Mucosa of rectum (tissue), 2 donors: ENCODE results near the gene TAF7.
A peak's percentile ranks its signal among the peaks of the same experiment; 100 is the strongest.
"Not testable (repeated sequence)": the region's sequence is repeated elsewhere in the genome, so short reads cannot be mapped to it uniquely, and the experiment has no call there.

ENCODE experiments used
- H3K27ac ChIP-seq, 2 donors: one replicate each; pipeline ENCODE4 v1.7.0; 2013; ENCODE audit warnings: inconsistent platforms in 2 of 2, low read depth in 2 of 2, low read length in 2 of 2
- H3K27me3 ChIP-seq, 2 donors: one replicate each; pipeline ENCODE4 v1.7.0; 2013; ENCODE audit warnings: low read length in 2 of 2; ENCODE audit not compliant: control insufficient read depth in 2 of 2, insufficient read depth in 2 of 2
- H3K36me3 ChIP-seq, 2 donors: one replicate each; pipeline ENCODE4 v1.7.0; 2013; ENCODE audit warnings: low read length in 2 of 2; ENCODE audit not compliant: control insufficient read depth in 2 of 2, insufficient read depth in 2 of 2
- H3K4me1 ChIP-seq, 2 donors: one replicate each; pipeline ENCODE4 v1.7.0; 2013; ENCODE audit warnings: low read length in 2 of 2, mild to moderate bottlenecking in 1 of 2; ENCODE audit not compliant: control insufficient read depth in 2 of 2, insufficient read depth in 2 of 2
- H3K4me3 ChIP-seq, 2 donors: one replicate each; pipeline ENCODE4 v1.7.0; 2013; ENCODE audit warnings: low read length in 2 of 2
- H3K9ac ChIP-seq, 2 donors: one replicate each; pipeline ENCODE4 v1.7.0; 2013; ENCODE audit warnings: low read length in 2 of 2, low read depth in 1 of 2, mild to moderate bottlenecking in 1 of 2
- H3K9me3 ChIP-seq, 2 donors: one replicate each; pipeline ENCODE4 v1.7.0; 2013; ENCODE audit warnings: low read length in 2 of 2; ENCODE audit not compliant: control insufficient read depth in 2 of 2
- donor health status: healthy.
- donor health status: Normal muscosa, but diverticular disease.

Gene TAF7

DNA sequence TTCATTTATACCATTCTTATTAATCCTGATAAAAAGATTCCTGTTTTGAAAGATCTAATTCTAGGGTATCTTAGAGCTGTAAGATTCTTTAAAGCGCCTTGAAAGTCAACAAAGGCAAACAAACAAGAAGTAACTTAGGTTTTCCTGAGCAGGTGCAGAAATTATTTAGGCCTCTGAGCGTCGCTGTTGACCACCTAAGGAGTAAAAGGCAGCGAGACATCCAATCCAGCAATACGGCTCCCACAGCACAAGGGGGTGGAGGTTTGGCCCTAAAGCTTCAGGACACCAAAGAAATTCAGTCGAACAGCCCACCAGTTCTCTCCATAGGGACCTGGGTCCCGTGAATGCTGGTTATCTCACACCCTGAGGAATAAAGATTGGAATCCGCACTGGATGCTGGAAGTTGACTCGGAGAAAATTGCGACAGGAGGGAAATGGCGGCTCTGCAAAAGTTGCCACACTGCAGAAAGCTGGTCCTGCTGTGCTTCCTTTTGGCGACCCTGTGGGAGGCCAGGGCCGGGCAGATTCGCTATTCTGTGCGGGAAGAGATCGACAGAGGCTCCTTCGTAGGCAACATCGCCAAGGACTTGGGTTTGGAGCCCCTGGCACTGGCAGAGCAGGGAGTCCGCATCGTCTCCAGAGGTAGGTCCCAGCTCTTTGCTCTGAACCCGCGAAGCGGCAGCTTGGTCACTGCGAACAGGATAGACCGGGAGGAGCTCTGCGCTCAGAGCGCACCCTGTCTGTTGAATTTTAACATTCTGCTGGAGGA, 18.1 kb upstream of the TAF7 start, which contains the start of gene PCDHGA2:
Gene PCDHGA2 (plus strand): TSS at position 223 of the 769 bp plus-strand sequence.
- Histone ChIP-seq H3K4me3 (peak within 1 kb of the TSS; percentile 10 to 39), H3K27ac (no peak within 1 kb of the TSS), H3K9me3 (peaks cover 19 to 22% of the 10 kb centered on the region in 2 donors)

DNA sequence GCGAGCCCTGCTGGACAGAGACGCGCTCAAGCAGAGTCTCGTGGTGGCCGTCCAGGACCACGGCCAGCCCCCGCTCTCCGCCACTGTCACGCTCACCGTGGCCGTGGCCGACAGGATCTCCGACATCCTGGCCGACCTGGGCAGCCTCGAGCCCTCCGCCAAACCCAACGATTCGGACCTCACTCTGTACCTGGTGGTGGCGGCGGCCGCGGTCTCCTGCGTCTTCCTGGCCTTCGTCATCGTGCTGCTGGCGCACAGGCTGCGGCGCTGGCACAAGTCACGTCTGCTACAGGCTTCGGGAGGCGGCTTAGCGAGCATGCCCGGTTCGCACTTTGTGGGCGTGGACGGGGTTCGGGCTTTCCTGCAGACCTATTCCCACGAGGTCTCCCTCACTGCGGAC, 12.0 kb upstream of the TAF7 start:
- peaks cover 10 to 20% of the 10 kb centered on the region in 2 donors for H3K9me3 ChIP-seq
- not testable (repeated sequence) for H3K9ac ChIP-seq, H3K36me3 ChIP-seq, H3K4me3 ChIP-seq, H3K4me1 ChIP-seq, H3K27ac ChIP-seq, H3K27me3 ChIP-seq

More for the DNA sequence above, 18.1 kb upstream of the TAF7 start, which contains the start of gene PCDHGA2:
- H3K9ac ChIP-seq: no peak within 1 kb of the TSS
- H3K4me1 ChIP-seq: no peaks in the 10 kb centered on the region
- H3K27me3 ChIP-seq: no peaks in the 10 kb centered on the region
- H3K36me3 ChIP-seq: no peaks in the 10 kb centered on the region

DNA sequence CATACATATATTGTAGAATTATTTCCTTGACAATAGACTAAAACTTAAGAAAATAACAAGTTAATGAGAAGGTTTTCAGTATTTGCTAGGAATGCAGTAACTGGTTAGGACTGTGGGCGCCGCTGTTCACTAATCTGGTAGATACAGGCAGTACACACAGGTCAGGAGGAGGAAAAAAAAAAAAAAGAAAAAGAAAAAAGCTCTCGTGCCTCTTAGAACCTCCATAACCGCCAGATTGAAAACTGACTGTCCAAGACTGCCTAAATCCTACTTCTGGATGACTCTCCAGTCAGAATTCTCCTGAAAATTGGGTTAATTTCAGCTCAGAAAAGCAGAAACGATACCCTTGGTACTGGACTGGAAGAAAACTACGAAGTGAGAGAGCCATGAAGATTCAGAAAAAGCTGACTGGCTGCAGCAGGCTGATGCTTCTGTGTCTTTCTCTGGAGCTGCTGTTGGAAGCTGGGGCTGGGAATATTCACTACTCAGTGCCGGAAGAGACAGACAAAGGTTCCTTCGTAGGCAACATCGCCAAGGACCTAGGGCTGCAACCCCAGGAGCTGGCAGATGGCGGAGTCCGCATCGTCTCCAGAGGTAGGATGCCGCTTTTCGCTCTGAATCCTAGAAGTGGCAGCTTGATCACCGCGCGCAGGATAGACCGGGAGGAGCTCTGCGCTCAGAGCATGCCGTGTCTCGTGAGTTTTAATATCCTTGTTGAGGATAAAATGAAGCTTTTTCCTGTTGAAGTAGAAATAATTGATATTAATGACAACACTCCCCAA, 9.9 kb upstream of the TAF7 start, which contains the start of gene PCDHGA1:
Gene PCDHGA1 (plus strand): TSS at position 216 of the 782 bp plus-strand sequence.
- no peaks in the 10 kb centered on the region for H3K4me1 ChIP-seq
- peak within 1 kb of the TSS in 1 of 2 donors; percentile 46 for H3K4me3 ChIP-seq
- H3K36me3 ChIP-seq: no peaks in the 10 kb centered on the region
- no peak within 1 kb of the TSS for H3K9ac ChIP-seq
- no peaks in the 10 kb centered on the region for H3K27me3 ChIP-seq
- no peak within 1 kb of the TSS for H3K27ac ChIP-seq
- H3K9me3 ChIP-seq: peaks cover 10 to 20% of the 10 kb centered on the region in 2 donors

DNA sequence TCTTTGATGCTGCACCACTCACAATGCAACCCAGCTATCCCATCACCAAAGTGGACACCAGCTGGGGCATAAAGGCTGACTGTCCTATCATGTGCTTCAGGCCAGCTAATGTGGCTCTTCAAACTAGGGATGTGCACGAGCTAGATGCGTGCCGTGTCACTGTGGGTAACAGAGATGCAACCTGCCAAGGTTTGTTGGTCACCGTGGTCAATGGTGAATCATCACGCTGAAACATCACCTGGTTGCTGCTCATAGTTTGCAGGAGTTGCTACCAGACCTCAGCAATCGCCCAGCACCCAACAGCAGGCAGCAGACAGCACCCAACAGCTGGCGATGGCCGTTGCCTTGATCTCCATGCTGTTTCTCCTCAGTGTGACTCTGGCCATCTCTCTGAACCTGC, 7.6 kb upstream of the TAF7 start:
- Histone ChIP-seq H3K4me1 (no peaks in the 10 kb centered on the region), H3K4me3 (no peak overlapping the region), H3K27ac (no peak overlapping the region), H3K9ac (no peak overlapping the region), H3K27me3 (no peaks in the 10 kb centered on the region), H3K36me3 (no peaks in the 10 kb centered on the region), H3K9me3 (peaks cover 10 to 20% of the 10 kb centered on the region in 2 donors)

DNA sequence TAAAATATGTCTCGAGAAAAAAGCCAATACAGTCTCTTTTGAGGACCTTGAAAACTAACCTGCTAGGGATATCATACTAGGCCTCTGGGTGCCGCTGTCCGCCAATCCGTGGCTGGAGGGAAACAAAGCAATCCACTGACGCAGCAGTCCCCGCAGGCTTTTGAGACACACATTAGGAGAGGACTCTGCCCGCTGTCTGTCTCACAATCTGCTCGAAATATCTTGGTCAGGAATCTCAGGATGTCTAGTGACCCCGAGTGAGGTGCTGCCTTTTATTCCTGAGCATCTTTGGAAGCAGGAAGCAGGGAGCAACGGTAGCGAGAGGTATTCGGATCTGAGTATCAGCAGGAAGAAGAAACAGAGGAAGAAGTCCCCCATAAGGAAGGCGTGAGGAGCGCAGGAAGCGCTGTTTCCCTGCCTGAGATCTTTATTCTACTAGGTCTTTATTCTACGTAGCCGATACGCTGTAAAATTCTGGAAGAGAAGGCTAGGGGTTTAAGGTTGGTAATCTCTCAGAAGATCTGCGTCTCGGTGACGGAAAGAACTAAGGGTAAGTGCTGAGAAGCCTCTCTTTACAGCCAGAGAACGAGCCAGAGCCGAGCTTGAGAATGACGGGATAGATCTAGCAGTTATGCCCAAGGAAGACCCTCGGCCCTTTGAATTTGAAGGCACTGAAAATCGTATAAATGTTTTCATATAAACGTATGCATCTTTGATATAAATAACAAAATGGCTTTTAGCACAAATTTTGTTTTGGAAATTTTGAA, 5.7 kb upstream of the TAF7 start:
- H3K9ac ChIP-seq: peak overlapping the region; percentile 36 to 48
- H3K27me3 ChIP-seq: no peaks in the 10 kb centered on the region
- peak overlapping the region; percentile 67 to 72 for H3K4me3 ChIP-seq
- H3K9me3 ChIP-seq: peaks cover 17% of the 10 kb centered on the region in 2 donors
- H3K4me1 ChIP-seq: no peaks in the 10 kb centered on the region
- H3K36me3 ChIP-seq: no peaks in the 10 kb centered on the region
- H3K27ac ChIP-seq: no peak overlapping the region

DNA sequence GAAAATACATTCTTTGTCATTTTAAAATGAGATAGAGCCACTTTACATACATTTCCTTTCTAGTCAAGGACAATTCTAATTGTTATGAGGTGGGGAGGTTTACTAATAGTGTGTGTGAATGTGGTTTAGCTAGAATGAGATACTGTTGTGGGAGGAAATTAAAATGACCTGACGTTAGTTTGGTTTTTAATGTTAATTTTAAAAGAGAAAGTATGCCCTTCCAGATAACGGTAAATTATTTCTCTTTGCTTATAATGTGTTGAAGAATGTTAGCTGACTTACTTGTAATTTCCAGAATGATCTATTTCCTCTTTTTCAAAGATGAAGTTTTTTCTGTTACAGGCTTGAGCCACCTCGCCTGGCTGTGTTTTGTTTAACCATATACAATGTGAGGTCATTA, 1.7 kb upstream of the TAF7 start:
- H3K4me1 ChIP-seq: peaks cover 4 to 8% of the 10 kb centered on the region in 2 donors
- H3K27me3 ChIP-seq: no peaks in the 10 kb centered on the region
- H3K36me3 ChIP-seq: peaks cover 17 to 19% of the 10 kb centered on the region in 2 donors
- peaks cover 25 to 33% of the 10 kb centered on the region in 2 donors for H3K9me3 ChIP-seq
- H3K27ac ChIP-seq: no peak overlapping the region
- H3K4me3 ChIP-seq: no peak overlapping the region
- H3K9ac ChIP-seq: no peak overlapping the region

DNA sequence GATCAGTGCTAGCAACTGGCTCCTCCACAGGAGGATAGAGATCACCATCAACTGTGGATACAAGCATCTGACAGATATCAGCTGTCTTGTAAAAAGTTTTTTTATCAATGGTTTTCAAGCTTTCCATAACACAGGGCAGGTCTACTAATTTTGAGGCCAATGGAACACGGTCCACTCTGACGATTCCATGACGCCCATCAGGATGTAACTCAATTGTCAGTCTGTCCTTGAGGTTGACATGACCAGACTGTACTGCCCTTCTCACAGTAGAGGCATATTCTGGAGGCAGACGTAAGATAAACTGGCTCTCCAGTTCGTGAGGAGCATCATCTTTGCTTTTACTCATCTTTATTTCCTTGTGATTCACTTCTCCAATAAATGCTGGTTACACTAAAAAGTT, 885 bp downstream of the TAF7 start:
- Histone ChIP-seq H3K27me3 (no peaks in the 10 kb centered on the region), H3K36me3 (peaks cover 19 to 31% of the 10 kb centered on the region in 2 donors), H3K9ac (no peak overlapping the region), H3K27ac (no peak overlapping the region), H3K4me1 (peaks cover 4 to 8% of the 10 kb centered on the region in 2 donors), H3K9me3 (peaks cover 43 to 47% of the 10 kb centered on the region in 2 donors), H3K4me3 (peak overlapping the region; percentile 93 to 97)

DNA sequence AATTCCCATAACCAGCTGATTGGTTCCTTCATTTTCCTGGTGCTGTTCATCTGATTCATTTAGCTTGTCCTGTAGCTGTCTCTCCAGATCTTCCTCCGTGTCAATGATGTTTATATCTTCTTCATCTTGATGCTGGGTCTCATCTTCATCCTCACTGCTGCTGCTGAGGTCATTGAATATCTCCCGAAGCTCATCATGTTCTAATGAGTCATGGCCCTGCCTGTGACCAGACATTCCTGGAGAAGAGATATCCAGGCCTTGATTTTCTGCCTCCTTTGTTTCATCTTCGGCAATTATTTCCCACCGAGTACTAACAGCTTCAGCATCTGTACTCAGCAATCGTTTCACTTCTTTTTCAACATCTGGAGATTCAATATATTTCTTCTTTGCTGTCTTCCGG, 1.4 kb downstream of the TAF7 start:
- Histone ChIP-seq H3K27ac (no peak overlapping the region), H3K4me3 (peak overlapping the region; percentile 93 to 97), H3K9me3 (peaks cover 43 to 51% of the 10 kb centered on the region in 2 donors)

DNA sequence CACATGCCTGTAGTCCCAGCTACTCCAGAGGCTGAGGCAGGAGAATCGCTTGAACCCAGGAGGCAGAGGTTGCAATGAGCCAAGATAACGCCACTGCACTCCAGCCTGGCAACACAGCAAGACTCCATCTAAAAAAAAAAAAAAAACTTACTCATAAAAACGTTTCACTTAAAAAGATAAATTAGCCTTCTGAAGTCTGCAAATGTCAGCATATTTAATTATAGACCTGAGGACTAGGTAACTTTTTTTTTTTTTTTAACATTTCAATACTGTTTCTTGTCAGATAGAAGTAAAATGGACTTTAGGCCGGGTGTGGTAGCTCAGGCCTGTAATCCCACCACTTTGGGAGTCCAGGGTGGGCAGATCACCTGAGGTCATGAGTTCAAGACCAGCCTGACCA, 3.6 kb downstream of the TAF7 start:
- H3K9me3 ChIP-seq: peaks cover 50 to 57% of the 10 kb centered on the region in 2 donors
- H3K27ac ChIP-seq, H3K27me3 ChIP-seq, H3K4me3 ChIP-seq, H3K9ac ChIP-seq, H3K4me1 ChIP-seq: not testable (repeated sequence)
- H3K36me3 ChIP-seq: peaks cover 19 to 31% of the 10 kb centered on the region in 2 donors

More for the DNA sequence above, 1.4 kb downstream of the TAF7 start:
- H3K36me3 ChIP-seq: peaks cover 19 to 31% of the 10 kb centered on the region in 2 donors
- H3K27me3 ChIP-seq: no peaks in the 10 kb centered on the region
- no peak overlapping the region for H3K9ac ChIP-seq
- peaks cover 4 to 8% of the 10 kb centered on the region in 2 donors for H3K4me1 ChIP-seq
